Measurements from ENCODE around the gene ZP3.
"Not testable (repeated sequence)": the region's sequence is repeated elsewhere in the genome, so short reads cannot be mapped to it uniquely, and the experiment has no call there.

ZP3 gene

GRCh38 chr7:76407718-76408117 is 17.0 kb upstream of the ZP3 start:
- DNase-seq = no peak

DNA sequence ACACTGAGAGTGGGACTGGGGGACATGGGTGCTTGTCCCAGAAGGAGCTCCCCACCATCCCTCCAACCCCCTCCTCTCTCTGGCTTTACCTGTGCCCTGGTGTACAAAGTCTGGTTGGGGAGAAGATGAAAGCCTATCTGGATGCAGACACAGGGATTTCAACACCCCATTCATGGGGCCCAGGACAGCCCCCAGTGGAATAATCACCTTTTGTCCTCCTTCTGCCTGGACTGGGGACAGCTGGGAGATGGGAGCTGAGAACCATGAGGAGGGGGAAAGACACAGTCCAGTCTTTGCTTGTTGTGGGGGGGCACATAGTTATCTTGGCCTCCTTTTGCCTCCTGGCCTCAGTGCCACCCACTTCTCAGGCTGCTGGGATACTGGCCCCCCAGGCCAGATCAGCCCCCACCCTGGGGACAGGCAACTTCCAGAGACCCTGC is 16.6 kb upstream of the ZP3 start:
- DNase-seq = no peak

DNA sequence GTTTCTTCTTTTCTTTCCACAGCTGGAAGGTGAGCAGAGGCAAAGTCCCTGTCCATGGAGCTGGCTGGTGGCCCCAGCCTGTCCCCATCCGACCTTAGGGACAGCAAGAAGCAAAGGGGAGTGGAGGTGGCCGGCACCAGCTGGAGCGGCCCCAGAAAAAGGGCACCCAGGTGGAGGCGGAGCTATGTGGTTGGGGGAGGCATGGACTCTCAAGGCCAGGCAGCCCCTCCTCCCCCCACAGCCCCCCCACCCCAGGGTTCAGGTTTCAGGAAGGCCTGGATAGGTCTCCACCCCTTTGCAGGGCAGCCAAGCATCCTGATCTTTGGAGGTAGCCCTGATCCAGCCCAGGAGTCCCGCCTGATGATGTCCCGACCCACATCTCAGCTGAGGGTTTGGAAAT is 15.2 kb upstream of the ZP3 start, which contains the start of gene SSC4D:
SSC4D (minus strand) TSS at position 161 of the 400 bp plus-strand sequence. CDS start 5,258 bp downstream, outside the sequence.
- DNase-seq = no peak

DNA sequence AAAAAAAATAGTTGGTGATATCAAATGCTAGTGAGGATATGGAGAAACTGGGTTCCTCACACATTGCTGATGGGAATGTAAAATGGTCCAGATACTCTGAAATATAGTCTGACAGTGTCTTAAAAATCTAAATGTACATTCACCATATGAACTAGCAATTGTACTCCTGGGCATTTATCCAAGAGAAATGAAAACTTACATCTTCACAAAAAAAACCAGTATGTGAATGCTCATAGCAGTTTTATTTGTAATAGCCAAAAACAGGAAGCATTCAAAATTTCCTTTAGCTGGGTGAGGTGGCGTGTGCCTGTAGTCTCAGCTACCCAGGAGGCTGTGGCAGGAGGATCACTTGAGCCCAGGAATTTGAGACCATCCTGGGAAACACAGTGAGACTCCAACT is 13.1 kb upstream of the ZP3 start:
- no peak for DNase-seq

- no peak for DNase-seq
Measured at GRCh38 chr7:76412249-76412648, 12.5 kb upstream of the ZP3 start.

DNA sequence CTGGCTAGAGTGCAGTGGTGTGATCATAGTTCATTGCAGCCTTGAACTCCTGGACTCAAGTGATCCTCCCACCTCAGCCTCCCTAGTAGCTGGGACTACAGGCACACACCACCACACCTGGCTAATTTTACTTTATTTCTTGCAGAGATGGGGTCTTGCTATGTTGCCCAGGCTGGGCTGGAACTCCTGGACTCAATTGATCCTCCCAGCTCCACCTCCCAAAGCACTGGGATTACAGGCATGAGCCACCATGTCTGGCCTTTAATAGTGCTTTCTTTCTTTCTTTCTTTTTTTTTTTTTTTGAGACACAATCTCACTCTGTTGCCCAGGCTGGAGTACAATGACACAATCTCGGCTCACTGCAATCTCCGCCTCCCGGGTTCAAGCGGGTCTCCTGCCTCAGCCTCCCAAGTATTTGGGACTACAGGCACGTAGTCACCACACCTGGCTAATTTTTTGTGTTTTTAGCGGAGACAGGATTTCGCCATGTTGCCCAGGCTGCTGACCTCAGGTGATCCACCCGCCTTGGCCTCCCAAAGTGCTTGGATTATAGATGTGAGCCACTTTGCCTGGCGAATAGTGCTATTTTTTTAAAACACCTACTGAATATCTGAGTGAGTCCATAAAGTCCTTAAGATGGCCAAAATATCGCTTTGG is 7.0 kb upstream of the ZP3 start:
- not testable (repeated sequence) for DNase-seq

GRCh38 chr7:76421097-76421496 is 3.7 kb upstream of the ZP3 start:
- not testable (repeated sequence) for DNase-seq

DNA sequence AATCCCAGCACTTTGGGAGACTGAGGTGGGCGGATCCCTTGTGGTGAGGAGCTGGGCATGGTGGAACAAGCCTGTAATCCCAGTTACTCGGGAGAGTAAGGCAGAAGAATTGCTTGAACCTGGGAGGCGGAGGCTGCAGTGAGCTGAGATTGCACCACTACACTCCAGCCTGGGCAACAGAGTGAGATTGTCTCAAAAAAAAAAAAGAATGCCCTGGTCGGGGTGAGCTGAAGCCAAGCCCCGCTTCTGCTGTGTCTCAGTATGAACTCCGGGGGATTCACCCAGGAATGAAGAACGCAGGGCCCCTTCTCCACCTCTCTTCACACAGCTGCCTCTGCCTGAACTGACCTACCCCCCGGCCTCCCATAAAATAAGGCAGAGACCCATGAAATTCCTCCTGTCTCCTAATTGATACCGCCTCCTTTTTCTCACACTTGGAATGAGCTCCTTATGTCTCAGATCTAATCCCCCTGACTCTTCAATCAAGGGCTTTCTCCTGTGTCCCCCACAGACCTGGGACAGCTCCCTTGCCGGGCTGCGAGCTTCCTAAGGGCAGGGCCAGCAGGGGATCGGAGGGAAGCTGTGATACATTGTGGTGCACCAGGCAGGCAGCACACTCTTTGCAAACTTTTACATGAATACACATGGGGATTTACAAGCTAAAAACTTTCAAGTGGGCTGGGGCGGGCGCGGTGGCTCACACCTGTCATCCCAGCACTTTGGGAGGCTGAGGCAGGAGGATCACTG is 911 bp upstream of the ZP3 start:
- no peak for DNase-seq

- no peak for DNase-seq
Measured at GRCh38 chr7:76425156-76425555, 406 bp downstream of the ZP3 start.

DNA sequence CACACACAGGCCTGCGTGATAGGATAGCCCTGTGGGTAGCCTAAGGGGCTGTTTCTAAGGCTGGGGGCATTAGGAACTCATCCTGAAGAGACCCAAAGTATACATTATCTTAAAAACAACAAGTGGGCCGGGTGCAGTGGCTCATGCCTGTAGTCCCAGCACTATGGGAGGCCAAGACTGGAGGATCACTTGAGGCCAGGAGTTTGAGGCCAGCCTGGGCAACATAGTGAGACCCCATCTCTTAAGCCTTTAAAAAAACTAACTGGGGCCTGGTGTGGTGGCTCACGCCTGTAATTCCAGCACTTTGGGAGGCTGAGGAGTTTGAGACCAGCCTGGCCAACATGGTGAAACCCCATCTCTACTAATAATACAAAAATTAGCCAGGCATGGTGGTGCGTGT is 808 bp downstream of the ZP3 start:
- DNase-seq = not testable (repeated sequence)

DNA sequence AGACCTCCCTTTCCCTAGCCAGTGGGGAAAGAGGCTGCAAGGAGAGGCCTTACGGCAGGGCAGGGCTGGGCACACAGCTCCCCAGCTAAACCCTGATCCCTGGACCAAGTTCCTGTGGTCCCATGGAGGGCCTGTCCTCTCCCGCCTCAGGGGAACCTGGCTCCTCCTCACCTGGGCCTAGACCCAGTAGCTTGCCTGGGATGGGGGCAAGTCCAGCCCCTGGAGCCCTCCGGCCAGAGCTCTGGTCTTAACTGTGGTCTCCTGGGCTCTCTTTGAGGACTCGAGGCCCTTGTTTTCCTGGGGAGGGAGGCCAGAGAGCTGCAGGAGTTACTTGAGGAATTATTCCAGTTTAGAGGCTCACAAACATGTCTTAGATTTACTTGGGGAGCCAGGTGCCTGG is 1.5 kb downstream of the ZP3 start:
- no peak for DNase-seq

DNA sequence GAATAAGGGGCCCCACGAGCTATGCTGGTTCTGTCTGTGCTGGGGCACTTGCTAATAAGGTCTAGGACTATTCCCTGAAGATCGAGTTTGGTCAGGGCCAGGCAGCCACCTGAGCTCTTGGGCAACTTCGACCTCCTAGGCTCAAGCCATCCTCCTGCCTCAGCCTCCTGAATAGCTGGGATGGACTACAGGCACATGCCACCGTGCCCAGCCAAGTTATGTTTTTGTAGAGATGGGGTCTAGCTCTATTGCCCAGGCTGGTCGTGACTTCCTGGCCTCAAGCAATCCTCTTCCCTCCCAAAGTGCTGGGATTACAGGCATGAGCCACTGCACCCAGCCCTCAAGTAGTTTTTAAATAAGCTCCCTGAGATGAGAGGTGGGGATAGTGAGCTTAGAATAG is 2.9 kb downstream of the ZP3 start:
- no peak for DNase-seq

- no peak for DNase-seq
Measured at GRCh38 chr7:76428149-76428823, 3.5 kb downstream of the ZP3 start.

DNA sequence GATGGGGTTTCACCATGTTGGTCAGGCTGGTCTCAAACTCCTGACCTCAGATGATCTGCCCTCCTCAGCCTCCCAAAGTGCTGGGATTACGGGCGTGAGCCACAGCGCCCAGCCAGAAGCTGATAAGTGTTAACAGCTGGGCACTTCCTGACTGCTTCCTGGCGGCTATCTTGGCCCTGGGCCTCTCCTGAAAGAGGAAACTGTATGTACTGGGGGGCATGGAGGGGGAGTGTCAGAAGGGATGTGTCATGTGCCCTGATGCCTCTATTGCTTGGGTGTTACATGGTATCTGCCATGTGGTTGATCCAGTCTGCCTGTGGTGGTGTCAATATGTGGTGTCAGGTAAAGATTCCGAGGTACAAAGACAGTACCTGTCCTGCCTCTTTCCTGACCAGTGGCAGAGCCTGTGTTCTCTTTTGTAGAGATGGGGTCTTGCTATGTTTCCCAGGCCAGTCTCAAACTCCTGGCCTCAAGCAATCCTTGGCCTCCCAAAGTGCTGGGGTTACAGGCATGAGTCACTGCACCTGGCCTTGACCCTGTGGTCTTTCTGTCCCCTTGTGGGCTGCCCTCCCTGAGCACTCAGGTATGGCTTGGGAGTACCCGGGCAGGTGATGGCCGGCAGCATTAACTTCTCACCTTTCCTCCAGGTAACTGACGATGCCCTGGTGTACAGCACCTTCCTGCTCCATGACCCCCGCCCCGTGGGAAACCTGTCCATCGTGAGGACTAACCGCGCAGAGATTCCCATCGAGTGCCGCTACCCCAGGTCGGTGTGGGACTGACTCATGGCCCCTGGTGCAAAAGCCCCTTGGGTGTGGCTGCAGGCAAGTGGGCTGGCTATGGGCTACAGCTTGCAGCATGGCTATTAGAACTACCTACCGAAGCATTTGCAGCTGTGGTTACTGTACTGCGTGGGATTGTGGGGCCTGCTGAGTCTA is 4.4 kb downstream of the ZP3 start:
- no peak for DNase-seq

- DNase-seq = no peak
Measured at GRCh38 chr7:76430211-76430610, 5.5 kb downstream of the ZP3 start.

DNA sequence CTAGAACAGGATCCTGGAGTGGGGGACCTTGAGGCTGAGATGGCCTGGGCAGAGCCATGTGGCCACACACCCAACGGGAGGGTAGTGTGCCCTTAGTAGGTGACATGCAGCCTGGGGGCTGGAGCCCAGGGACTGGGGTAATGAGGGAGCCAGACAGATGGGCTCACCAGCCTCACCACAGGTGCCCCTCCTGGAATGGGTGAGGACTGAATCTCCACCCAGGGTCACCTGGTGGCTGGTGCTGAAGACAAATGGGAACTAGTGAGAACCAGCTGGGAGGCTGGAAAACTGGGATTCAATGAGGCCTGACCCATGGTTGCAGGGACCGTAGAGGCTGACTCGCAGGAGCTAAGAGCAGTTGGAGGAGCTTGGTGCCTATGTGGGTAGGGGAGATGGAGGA is 6.1 kb downstream of the ZP3 start:
- DNase-seq = no peak

GRCh38 chr7:76437873-76438272 is 13.1 kb downstream of the ZP3 start:
- peak; percentile 29 for DNase-seq

DNA sequence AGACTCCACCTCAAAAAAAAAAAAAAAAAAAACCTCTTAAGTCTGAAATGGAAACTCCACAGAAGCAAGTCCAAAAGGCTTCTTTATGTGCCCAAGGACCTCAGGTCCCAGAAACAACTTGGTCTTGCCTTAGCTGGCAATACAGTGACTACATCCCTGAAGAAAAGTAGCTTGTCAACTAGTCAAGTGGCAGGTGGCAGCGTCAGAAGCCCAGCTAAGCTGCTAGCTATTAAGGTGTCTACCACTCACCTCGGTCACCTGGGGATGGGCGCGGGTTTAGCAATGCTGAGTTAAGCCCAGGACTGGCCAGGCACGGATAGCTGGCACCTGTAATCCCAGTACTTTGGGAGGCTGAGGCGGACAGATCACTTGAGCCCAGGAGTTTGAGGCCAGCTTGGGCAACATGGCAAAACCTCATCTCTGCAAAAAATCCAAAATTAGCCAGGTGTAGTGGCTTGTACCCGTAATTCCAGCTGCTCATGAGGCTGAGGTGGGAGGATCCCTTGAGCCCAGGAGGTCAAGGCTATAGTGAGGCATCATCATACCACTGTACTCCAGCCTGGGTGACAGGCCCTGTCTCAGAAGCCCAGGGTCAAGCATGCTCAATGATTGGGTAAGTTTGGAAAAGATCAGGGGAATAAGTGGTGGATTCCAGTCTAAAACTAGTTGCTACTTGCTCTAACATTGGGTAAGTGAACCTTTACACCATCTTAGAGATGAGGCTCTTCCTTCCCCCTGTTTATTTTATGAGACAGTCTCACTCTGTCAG is 14.6 kb downstream of the ZP3 start:
- not testable (repeated sequence) for DNase-seq

- not testable (repeated sequence) for DNase-seq
Measured at GRCh38 chr7:76440404-76440803, 15.7 kb downstream of the ZP3 start.

DNA sequence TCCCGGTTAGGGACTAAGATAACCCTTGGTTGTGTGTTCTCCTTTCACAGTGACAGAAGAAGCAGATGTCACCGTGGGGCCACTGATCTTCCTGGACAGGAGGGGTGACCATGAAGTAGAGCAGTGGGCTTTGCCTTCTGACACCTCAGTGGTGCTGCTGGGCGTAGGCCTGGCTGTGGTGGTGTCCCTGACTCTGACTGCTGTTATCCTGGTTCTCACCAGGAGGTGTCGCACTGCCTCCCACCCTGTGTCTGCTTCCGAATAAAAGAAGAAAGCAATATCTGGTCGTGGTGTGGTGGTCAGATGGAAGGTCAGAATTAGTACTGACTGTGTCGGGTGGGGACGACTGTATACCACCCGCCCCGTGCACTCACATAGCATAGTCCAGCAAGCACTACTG is 17.0 kb downstream of the ZP3 start:
- DNase-seq = not testable (repeated sequence)

DNA sequence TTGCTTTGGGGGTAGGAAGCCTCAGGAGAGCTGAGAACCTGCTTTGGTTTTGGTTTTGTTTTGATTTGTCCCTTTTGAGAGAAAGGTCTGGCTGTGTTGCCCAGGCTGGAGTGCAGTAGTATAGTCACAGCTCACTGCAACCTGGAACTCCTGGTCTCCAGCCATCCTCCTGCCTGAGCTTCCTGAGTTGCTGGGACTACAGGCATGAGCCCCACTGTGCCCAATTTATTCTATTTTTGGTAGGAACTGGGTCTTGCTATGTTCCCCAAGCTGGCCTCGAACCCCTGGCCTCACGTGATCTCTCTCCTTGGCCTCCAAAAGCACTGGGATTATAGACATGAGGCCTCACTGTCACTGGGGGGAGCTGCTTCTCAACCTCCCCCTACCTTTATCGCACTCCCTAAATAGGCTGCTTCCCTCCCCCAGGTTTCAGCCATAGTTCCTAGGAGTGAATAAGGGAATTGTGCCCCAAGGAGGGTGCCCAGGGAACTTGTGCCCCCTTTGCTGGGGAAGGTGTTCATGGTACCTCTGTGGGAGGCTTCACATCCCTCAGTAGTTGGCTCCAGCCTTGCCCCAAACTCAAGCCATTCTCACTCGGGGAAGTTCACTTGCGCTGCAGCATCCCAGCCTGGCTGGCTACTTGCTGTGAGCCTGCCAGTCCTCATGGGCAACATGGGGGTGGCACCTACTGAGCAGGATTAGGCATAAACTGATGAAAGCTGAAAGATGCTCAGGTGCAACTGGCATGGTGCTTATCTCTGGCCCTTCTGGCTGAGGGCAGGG is 18.1 kb downstream of the ZP3 start:
- DNase-seq = not testable (repeated sequence)

Data from GOT3 (cell line).